ENCODE results near the gene GNAS-AS1.

GNAS-AS1 gene

DNA sequence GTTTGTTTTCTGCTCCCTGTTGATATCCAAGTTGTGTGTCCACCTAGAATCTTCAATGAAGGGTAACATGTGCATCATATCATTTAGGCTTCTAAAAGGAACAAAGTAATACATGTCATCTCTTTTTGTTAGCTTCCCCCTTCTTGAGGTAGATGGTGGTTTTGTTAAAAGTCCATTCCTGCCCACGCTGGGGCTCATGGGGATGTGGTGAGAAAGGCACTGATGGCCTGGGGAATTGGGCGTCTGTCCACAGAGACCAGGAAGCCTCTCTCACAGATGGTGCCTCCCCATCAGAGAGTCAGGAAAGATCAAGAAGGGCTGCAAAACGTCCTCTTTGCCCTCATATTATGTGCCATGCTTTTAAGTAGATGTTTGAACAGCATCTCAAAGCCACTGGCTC, 34.3 kb upstream of the GNAS-AS1 start:
- Histone ChIP-seq H3K9me2 (replicated peaks; ENCODE audit: insufficient read depth, low read length) (no peaks in the 10 kb centered on the region), H3K27me3 (ENCODE audit: low read length) (no peaks in the 10 kb centered on the region), H3F3A (ENCODE audit: insufficient read depth) (peaks cover 8% of the 10 kb centered on the region; the same call in 1 of the 2 replicates), H3K4me3 (ENCODE audit: insufficient read depth, low read length, poor library complexity, severe bottlenecking) (no peak overlapping the region), H3K4me2 (ENCODE audit: low read depth, low read length, poor library complexity, severe bottlenecking) (no peak overlapping the region), H3K27ac (ENCODE audit: low read depth, low read length) (no peak overlapping the region), H3K9me3 (ENCODE audit: insufficient read depth, low read length) (no peaks in the 10 kb centered on the region), H3K36me3 (ENCODE audit: low read length) (no peaks in the 10 kb centered on the region), H3K79me2 (ENCODE audit: insufficient read depth, low read length) (peaks cover 3% of the 10 kb centered on the region), H3K9ac (ENCODE audit: low read length) (no peak overlapping the region), H2AFZ (ENCODE audit: low read depth, low read length, severe bottlenecking) (no peak overlapping the region), H4K20me1 (ENCODE audit: low read depth, low read length) (no peaks in the 10 kb centered on the region)
- no peak for TF ChIP-seq EZH2phosphoT487 (conservative IDR thresholded peaks at IDR 0.05; ENCODE audit: low read length)
- TF ChIP-seq, protein P1, sequence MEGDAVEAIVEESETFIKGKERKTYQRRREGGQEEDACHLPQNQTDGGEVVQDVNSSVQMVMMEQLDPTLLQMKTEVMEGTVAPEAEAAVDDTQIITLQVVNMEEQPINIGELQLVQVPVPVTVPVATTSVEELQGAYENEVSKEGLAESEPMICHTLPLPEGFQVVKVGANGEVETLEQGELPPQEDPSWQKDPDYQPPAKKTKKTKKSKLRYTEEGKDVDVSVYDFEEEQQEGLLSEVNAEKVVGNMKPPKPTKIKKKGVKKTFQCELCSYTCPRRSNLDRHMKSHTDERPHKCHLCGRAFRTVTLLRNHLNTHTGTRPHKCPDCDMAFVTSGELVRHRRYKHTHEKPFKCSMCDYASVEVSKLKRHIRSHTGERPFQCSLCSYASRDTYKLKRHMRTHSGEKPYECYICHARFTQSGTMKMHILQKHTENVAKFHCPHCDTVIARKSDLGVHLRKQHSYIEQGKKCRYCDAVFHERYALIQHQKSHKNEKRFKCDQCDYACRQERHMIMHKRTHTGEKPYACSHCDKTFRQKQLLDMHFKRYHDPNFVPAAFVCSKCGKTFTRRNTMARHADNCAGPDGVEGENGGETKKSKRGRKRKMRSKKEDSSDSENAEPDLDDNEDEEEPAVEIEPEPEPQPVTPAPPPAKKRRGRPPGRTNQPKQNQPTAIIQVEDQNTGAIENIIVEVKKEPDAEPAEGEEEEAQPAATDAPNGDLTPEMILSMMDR (IDR thresholded peaks at IDR 0.05; ENCODE audit: insufficient read depth, low read length, poor library complexity, severe bottlenecking) = no peak

DNA sequence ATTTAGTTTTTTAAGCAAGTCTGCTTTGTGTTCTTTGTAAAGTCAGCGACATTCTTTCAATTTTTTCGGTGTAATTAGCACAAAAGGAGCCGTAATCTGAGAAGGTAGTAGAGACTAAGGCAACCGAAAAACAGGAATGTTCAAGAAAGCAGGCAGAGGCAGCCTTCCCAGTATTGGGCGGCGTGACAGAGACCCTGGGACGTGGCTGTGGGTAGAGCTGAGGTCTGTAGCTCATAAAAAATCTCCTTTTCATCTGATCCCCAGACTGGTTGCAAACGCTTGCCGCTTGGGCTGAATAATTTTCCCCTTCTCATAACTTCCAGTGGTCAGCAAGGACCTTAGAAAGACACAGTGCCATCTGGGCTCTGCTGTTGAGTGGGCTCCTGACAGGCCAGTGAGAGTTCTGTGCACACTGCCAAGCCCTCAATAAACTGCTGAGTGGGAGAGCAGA, 32.6 kb upstream of the GNAS-AS1 start:
- Histone ChIP-seq H3K9me3 (ENCODE audit: insufficient read depth, low read length) (no peaks in the 10 kb centered on the region), H2AFZ (ENCODE audit: low read depth, low read length, severe bottlenecking) (no peak overlapping the region), H3K4me2 (ENCODE audit: low read depth, low read length, poor library complexity, severe bottlenecking) (no peak overlapping the region)

DNA sequence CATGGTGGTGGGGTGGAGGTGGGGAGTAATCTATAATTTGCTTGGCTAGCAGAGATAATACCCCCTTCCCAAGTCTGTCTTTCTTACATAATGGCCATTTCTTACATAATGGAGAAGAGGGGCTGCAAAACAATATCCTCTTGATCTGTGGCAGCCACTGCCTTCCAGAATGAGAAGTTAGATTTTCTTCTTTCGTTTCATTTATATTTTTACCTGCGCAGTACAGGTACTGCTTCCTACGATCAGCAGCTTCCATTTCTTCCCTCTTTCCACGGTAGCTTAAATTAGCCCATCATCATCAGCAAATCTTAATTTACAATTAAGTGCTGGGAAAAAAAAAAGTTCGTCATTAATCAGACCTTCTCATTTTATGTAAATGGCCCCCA, 32.0 kb upstream of the GNAS-AS1 start:
- no peak overlapping the region for H3K4me3 ChIP-seq (ENCODE audit: insufficient read depth, low read length, poor library complexity, severe bottlenecking)
- peaks cover 8% of the 10 kb centered on the region; the same call in 1 of the 2 replicates for H3F3A ChIP-seq (ENCODE audit: insufficient read depth)
- H3K27me3 ChIP-seq (ENCODE audit: low read length) = no peaks in the 10 kb centered on the region
- no peak overlapping the region for H2AFZ ChIP-seq (ENCODE audit: low read depth, low read length, severe bottlenecking)
- H3K9ac ChIP-seq (ENCODE audit: low read length) = no peak overlapping the region
- no peaks in the 10 kb centered on the region for H4K20me1 ChIP-seq (ENCODE audit: low read depth, low read length)
- no peaks in the 10 kb centered on the region for H3K9me2 ChIP-seq (replicated peaks; ENCODE audit: insufficient read depth, low read length)
- H3K79me2 ChIP-seq (ENCODE audit: insufficient read depth, low read length) = no peaks in the 10 kb centered on the region
- H3K27ac ChIP-seq (ENCODE audit: low read depth, low read length) = no peak overlapping the region
- no peak overlapping the region for H3K4me2 ChIP-seq (ENCODE audit: low read depth, low read length, poor library complexity, severe bottlenecking)
- no peaks in the 10 kb centered on the region for H3K9me3 ChIP-seq (ENCODE audit: insufficient read depth, low read length)
- no peaks in the 10 kb centered on the region for H3K36me3 ChIP-seq (ENCODE audit: low read length)
- TF ChIP-seq, protein P1 (IDR thresholded peaks at IDR 0.05; ENCODE audit: insufficient read depth, low read length, poor library complexity, severe bottlenecking) = no peak
- TF ChIP-seq EZH2phosphoT487 (conservative IDR thresholded peaks at IDR 0.05; ENCODE audit: low read length) = no peak

More for the DNA sequence above, 32.6 kb upstream of the GNAS-AS1 start:
- H3K27me3 ChIP-seq (ENCODE audit: low read length) = no peaks in the 10 kb centered on the region
- peaks cover 8% of the 10 kb centered on the region; the same call in 1 of the 2 replicates for H3F3A ChIP-seq (ENCODE audit: insufficient read depth)
- H3K79me2 ChIP-seq (ENCODE audit: insufficient read depth, low read length) = no peaks in the 10 kb centered on the region
- no peaks in the 10 kb centered on the region for H4K20me1 ChIP-seq (ENCODE audit: low read depth, low read length)
- TF ChIP-seq, protein P1 (IDR thresholded peaks at IDR 0.05; ENCODE audit: insufficient read depth, low read length, poor library complexity, severe bottlenecking) = no peak
- no peak for TF ChIP-seq EZH2phosphoT487 (conservative IDR thresholded peaks at IDR 0.05; ENCODE audit: low read length)
- no peaks in the 10 kb centered on the region for H3K9me2 ChIP-seq (replicated peaks; ENCODE audit: insufficient read depth, low read length)
- no peaks in the 10 kb centered on the region for H3K36me3 ChIP-seq (ENCODE audit: low read length)
- H3K4me3 ChIP-seq (ENCODE audit: insufficient read depth, low read length, poor library complexity, severe bottlenecking) = no peak overlapping the region
- H3K27ac ChIP-seq (ENCODE audit: low read depth, low read length) = no peak overlapping the region
- no peak overlapping the region for H3K9ac ChIP-seq (ENCODE audit: low read length)

Data from SU-DHL-6 (cell line).